ENCODE data around the gene C3.
A peak's percentile ranks its signal among the peaks of the same experiment; 100 is the strongest.

C3 gene

GRCh38 chr19:6744381-6745301 is 24.2 kb upstream of the C3 start:
- DNase-seq = no peak

- no peak for DNase-seq
These were observed 23.4 kb upstream of the C3 start for GRCh38 chr19:6743714-6744380.

DNA sequence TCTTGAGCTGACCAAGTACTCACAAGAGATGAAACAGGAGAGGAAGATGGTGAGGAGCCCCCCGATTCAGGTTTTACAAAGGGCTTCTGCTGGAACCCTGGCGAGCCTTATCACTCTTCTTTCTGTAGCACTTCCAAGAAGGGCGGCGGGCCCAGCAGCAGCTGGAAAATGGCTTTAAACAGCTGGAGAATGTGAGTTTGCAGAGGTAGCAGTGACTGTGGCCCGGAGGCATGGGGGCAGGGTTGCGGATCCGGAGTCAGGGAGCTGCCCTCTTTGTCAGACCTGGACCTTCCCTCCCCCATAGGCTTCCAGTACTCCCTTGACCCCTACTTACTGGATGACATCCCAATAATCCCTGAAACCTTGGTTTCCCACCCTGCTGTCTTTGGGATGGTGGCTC is 22.6 kb upstream of the C3 start:
- no peak for DNase-seq

- peak; percentile 82 to 93 (median 92) for DNase-seq
These were observed 20.3 kb upstream of the C3 start for GRCh38 chr19:6740589-6741343.

DNA sequence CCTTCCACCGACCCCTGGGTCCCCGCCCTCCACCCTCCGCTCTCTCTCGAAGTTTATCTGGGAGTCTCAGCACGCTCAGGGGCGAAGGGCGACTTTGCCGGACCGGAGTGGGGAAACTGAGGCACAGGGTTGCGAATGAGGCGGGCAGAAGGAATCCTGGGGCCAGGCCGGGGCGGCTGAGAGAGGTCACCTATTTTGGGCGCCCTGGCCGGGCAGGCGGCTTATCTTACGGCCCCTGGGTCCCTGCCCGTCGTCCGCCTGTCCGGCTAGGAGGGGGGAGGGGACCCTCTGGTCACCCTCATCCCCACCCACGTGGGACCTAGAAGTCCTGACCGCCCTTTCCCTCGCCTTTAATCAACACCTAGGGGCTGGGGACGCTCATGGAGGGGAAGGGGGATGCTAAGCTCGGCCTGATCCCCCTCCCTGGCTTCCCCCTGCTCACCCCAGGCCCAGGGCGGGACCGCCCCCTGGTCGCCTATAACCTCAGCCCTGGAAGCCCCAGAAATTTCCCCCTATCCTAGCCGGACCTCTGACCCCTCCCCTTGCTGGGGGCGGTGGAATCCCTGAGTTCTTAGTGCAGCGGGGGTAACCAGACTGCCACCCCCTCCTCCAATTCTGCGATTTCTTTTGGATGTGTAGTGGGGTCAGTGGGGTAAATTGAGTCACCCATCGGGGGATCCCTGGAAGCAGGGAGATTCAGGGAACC is 19.6 kb upstream of the C3 start:
- DNase-seq = peak; percentile 89 to 96 (median 94)

- peak; percentile 90 to 97 (median 93) for DNase-seq
These were observed 19.0 kb upstream of the C3 start, which contains the start of gene TRIP10 for GRCh38 chr19:6739390-6739882. Gene TRIP10, plus strand, starts transcription at chr19:6739680. Its CDS starts 82 bp downstream, at chr19:6739762.

GRCh38 chr19:6738787-6739389 is 18.4 kb upstream of the C3 start:
- DNase-seq = no peak

- peak; percentile 82 to 87 (median 82) for DNase-seq
These were observed 17.7 kb upstream of the C3 start for GRCh38 chr19:6737873-6738786.

- peak; percentile 99 to 100 (median 100) for DNase-seq
These were observed 16.9 kb upstream of the C3 start, which contains the start of gene GPR108 for GRCh38 chr19:6737284-6737872. Gene GPR108, minus strand, starts transcription at chr19:6737580. Its CDS starts 4 bp downstream, at chr19:6737576.

DNA sequence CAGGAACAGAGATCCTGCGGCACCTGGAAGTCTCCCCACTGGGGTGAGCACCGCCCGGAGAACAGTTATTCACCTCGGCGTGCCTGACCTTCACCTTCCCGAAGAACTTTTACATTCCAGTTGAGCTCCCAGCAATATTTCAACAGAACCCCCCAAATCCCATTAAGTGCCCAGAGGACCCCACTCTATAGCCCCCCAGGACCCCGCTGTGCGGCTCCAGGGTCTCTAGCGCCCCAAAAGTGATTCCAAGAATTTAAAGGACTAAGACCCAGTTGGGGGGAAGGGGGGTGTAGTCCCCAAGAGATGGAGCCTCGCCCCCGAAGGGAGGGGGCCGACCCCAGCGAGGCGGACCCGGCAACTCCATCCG is 16.4 kb upstream of the C3 start:
- no peak for DNase-seq

DNA sequence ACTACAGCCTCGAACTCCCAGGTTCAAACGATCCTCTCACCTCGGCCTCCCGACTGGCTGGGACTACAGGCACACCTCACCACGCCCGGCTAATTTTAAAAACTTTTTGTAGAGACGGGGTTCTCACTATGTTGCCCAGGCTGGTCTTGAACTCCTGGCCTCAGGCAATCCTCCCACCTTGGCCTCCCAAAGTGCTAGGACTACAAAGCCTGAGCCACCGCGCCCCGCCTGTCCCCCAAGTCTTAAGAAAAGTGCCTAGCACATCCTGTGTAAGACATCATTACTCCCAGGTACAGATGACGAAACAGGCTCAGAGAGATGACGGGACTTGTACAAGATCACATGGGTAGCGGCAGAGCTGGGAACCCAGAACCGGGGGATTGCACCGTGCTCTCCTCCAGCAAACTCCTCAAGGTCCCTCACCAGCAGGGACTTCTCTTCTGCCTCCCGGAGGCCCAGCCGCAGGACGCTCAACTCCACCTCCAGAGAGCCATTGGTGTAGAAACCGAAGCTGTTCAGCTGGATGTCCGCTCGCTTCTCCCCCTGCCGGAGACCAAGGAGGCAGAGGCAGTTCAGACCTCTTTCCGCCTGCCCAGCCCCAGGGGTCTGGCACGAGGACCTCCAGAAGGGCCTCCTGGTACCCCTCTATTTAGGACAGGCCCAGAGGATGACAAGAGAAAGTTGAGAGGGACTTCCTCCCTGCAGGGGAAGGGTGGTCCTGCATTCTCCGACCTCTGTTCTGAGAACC is 15.9 kb upstream of the C3 start:
- DNase-seq = peak; percentile 90 to 92 (median 91)

- DNase-seq = no peak
These were observed 14.9 kb upstream of the C3 start for GRCh38 chr19:6735181-6735911.

- no peak for DNase-seq
These were observed 13.7 kb upstream of the C3 start for GRCh38 chr19:6734096-6734696.

DNA sequence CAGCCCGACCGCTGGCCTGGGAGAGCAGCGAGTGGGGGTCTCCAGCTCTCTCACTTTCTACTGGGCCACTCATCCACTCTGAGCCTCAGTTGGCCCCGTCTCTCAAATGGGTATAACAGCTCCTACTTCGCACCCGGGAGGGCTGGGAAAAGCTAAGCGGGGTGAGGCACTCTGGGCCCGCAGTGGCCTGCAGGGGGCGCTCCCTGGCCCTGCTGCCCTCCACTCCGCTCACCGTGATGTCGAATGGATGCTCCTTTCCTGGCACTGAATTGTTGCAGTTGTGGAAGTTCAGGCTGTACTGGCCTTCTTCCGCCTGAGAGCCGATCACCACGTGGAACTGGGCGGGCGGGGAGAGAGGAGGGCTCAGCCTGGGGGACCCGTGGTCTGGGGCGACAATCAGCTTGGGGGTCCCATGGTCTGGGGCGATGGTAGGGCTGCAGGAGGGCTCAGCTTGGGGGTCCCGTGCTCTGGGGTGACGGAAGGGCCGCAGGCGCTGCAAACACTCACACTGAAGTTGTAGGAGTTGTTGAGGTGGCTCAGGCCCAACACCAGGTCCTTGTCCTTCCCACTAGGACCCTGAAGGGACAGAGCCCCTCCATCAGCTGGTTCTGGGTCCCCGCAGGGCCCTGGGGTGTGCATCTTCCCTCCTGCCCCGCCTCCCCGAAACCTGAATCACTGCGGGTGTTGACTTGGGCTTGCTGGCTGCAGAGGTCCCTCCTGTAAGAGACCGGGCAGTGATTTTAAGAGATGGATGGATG is 13.1 kb upstream of the C3 start:
- no peak for DNase-seq

DNA sequence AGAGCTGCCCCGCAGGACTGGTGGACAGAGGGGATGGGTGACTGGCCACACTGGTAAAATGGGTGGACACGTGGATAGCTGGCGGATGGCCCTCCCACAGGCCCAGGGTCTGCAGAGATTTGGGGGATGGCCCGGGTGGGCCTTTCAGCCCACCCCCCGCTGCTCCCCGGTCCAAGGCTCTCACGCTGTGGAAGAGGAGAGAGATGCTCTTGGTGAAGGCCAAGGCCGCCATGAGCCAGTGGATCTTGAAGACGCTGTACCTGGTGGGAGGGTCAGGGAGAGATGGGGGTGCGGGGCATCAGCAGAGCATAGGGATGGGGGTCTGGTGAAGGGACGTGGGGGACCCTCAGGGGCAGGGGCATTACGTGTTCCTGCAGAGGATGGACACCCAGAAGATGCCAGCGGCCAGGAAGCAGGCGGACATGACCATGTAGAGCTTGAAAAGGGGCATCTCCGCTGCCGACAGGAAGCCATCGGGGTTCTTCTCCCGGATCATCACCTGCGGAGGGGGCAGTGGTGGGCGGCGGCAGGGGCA is 12.4 kb upstream of the C3 start:
- no peak for DNase-seq

DNA sequence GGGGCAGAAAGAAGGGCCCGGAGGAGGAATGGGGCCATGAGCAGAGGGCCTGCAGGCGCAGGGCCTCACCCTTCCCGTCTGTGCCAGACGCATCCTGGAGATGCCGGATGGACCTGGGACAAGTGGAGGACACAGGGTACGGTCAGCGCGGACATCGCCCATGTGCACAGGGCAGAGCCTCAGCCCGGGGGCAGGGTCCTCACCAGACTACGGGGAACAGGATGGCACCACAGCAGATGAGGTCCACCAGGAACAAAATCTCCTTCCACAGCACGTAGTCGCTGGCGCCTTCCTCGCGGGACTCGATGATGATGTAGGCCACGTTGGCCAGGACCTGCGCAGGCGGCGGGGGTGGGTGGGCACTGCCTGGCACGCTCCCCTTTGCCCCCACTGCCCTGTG is 11.4 kb upstream of the C3 start:
- no peak for DNase-seq

GRCh38 chr19:6730941-6731670 is 10.7 kb upstream of the C3 start:
- no peak for DNase-seq
